GM12874 (cell line): ENCODE data around the gene KDM4E.

Experiments used
- CTCF ChIP-seq: IDR thresholded peaks from 2 replicates; pipeline ENCODE4 v1.5.1; 2011; ENCODE audit warnings: low read depth, mild to moderate bottlenecking, control low read depth, low read length, moderate library complexity; ENCODE audit not compliant: insufficient read depth

The KDM4E gene

GRCh38 chr11:95067841-95068219, 42.8 kb downstream of the KDM4E start:
- no peak for TF ChIP-seq CTCF

GRCh38 chr11:95068549-95068948, 43.5 kb downstream of the KDM4E start:
- TF ChIP-seq CTCF, result no peak

- no peak for TF ChIP-seq CTCF
Measured at GRCh38 chr11:95070471-95070870, 45.4 kb downstream of the KDM4E start.

- TF ChIP-seq CTCF, result no peak
Measured at GRCh38 chr11:95072948-95073347, 47.9 kb downstream of the KDM4E start.

- TF ChIP-seq CTCF, result no peak
Measured at GRCh38 chr11:95074792-95075563, 49.9 kb downstream of the KDM4E start.

GRCh38 chr11:95076416-95076815, 51.4 kb downstream of the KDM4E start:
- TF ChIP-seq CTCF, result no peak

GRCh38 chr11:95076981-95077380, 51.9 kb downstream of the KDM4E start:
- TF ChIP-seq CTCF, result no peak
